Left lobe of liver (tissue), 2 donors: ENCODE data around the gene UFD1. TPM values are rescaled to one million over a fixed set of nuclear protein-coding genes. Genes with fewer than 3 reads are reported as not detected.

ENCODE experiments used
- ATAC-seq: fragments of 200-7000 bp; cut with Tn5 transposase; one replicate; pipeline ENCODE4 v1.9.1; 2020; ENCODE audit warnings: mild to moderate bottlenecking, moderate library complexity
- DNase-seq: peaks from one replicate; pipeline ENCODE4 v3.0.0-alpha.2; 2020; ENCODE audit warnings: low spot score
- total RNA-seq: library from RNA; stranded (reverse); gene quantifications from one replicate; pipeline ENCODE4 v1.2.1, GENCODE V29; 2021
- donor health status: DM: no; HTN: no; CAD: no; lungs with moderate emphysema.
- donor health status: DM: no; HTN: yes; CAD: no.

The UFD1 gene
- total RNA-seq, 1 donor from 2014 or later = 28.4 TPM

GRCh38 chr22:19402642-19403191, 76.3 kb downstream of the UFD1 start:
- DNase-seq (no peak), ATAC-seq (no peak)

DNA sequence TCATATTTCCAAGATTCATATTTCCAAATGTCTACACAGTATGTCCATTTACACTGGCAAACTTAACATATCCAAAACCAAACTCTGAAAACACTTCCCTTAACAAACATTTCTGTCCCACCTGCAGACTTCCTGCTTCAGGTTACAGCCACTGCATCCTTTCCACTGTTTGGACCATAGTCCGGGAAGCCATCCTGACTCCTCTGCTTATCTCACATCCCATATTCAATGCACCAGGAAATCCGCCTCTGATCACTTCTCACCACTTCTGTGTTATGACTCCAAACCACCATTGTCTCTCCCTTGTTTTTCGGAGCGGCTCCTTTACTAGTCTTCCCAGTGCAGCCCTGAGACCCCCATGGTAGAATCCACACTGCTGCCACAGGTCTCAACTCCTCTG, 77.5 kb downstream of the UFD1 start:
- DNase-seq = no peak
- no peak for ATAC-seq

- ATAC-seq (no peak), DNase-seq (no peak)
Observed at GRCh38 chr22:19400881-19401280, 78.1 kb downstream of the UFD1 start.

Other genes with a start within 250 kb of the UFD1 start
- gene CLTCL1, start 187.5 kb downstream of the UFD1 start, total RNA-seq = 4.5 TPM
- gene HIRA, start 47.5 kb downstream of the UFD1 start, total RNA-seq = 20.2 TPM
- 27.8 TPM for gene MRPL40, start 46.6 kb downstream of the UFD1 start, total RNA-seq
- gene C22orf39, start 31.5 kb downstream of the UFD1 start, total RNA-seq = 12.0 TPM
- gene CDC45, start 727 bp upstream of the UFD1 start, total RNA-seq = 0.65 TPM
- gene CLDN5, start 45.2 kb upstream of the UFD1 start, total RNA-seq = 10.4 TPM
- 1.1 TPM for gene SEPTIN5, start 235.3 kb upstream of the UFD1 start, total RNA-seq
- gene GP1BB, start 244.3 kb upstream of the UFD1 start, total RNA-seq = 0.75 TPM